HepG2 (cell line): ENCODE results near the gene EIF2S2. TPM values are rescaled to one million over a fixed set of nuclear protein-coding genes. Genes with fewer than 3 reads are reported as not detected.

ENCODE experiments used
- ATRX ChIP-seq: sonication (generic); formaldehyde crosslinking; IDR thresholded peaks from 2 replicates; pipeline ENCODE4 v1.4.0; 2020; ENCODE audit warnings: missing genetic modification reagents, borderline replicate concordance
- FOXP4 ChIP-seq: sonication (generic); formaldehyde crosslinking; IDR thresholded peaks from 2 replicates; pipeline ENCODE4 v1.4.0; 2020; ENCODE audit warnings: missing genetic modification reagents
- HDAC6 ChIP-seq: fragments of 200-600 bp; sonication (generic); IDR thresholded peaks from 2 replicates; pipeline ENCODE4 v1.7.0; 2017; ENCODE audit warnings: mild to moderate bottlenecking, antibody characterized with exemption, low read length, low read depth
- HMG20B ChIP-seq: conservative IDR thresholded peaks from 2 replicates; pipeline ENCODE4 v1.6.1; 2016; ENCODE audit warnings: missing genetic modification reagents, missing compliant biosample characterization
- HNRNPH1 ChIP-seq: fragments of 200-400 bp; formaldehyde crosslinking; optimal IDR thresholded peaks from 2 replicates; pipeline ENCODE3; 2017; ENCODE audit warnings: mild to moderate bottlenecking, low read depth, low read length
- KDM1A ChIP-seq: IDR thresholded peaks from 2 replicates; pipeline ENCODE4 v1.6.1; 2016; ENCODE audit warnings: missing compliant biosample characterization
- KLF16 ChIP-seq, 2 experiments: sonication (generic) in 1 of 2; formaldehyde crosslinking in 1 of 2; IDR thresholded peaks; 2 replicates each; pipeline versions ENCODE4 v1.6.1 to v1.8.0; 2016 to 2023; ENCODE audit warnings: missing genetic modification reagents in 2 of 2, missing compliant biosample characterization in 1 of 2
- MAFG ChIP-seq: sonication (generic); formaldehyde crosslinking; IDR thresholded peaks from 2 replicates; pipeline ENCODE4 v1.5.1; 2020; ENCODE audit warnings: mild to moderate bottlenecking, missing genetic modification reagents
- MED13 ChIP-seq: sonication (generic); formaldehyde crosslinking; IDR thresholded peaks from 2 replicates; pipeline ENCODE4 v1.5.0; 2020; ENCODE audit warnings: missing genetic modification reagents
- NPAS2 ChIP-seq: sonication (generic); formaldehyde crosslinking; IDR thresholded peaks from 2 replicates; pipeline ENCODE4 v1.8.0; 2022; ENCODE audit warnings: mild to moderate bottlenecking, missing genetic modification reagents, borderline replicate concordance
- PITX1 ChIP-seq: sonication (generic); formaldehyde crosslinking; IDR thresholded peaks from 2 replicates; pipeline ENCODE4 v1.5.1; 2020; ENCODE audit warnings: mild to moderate bottlenecking, missing genetic modification reagents
- REST ChIP-seq, 2 experiments: IDR thresholded peaks; 2 replicates each; pipeline ENCODE4 v1.6.1; 2011 to 2012; ENCODE audit warnings: low read length in 2 of 2, borderline replicate concordance in 1 of 2, low read depth in 1 of 2, mild to moderate bottlenecking in 1 of 2, moderate library complexity in 1 of 2
- RORA ChIP-seq: sonication (generic); formaldehyde crosslinking; IDR thresholded peaks from 2 replicates; pipeline ENCODE4 v1.5.0; 2020; ENCODE audit warnings: mild to moderate bottlenecking, missing genetic modification reagents, moderate library complexity
- SMARCC2 ChIP-seq: fragments of 450-650 bp; IDR thresholded peaks from 2 replicates; pipeline ENCODE4 v1.6.1; 2017; ENCODE audit warnings: antibody characterized with exemption, mild to moderate bottlenecking
- SP2 ChIP-seq: sonication (generic); formaldehyde crosslinking; IDR thresholded peaks from 2 replicates; pipeline ENCODE4 v1.5.1; 2020; ENCODE audit warnings: mild to moderate bottlenecking, missing genetic modification reagents
- ZFP36L1 ChIP-seq: sonication (generic); formaldehyde crosslinking; IDR thresholded peaks from 2 replicates; pipeline ENCODE4 v1.8.0; 2022; ENCODE audit warnings: mild to moderate bottlenecking, missing genetic modification reagents, moderate library complexity
- ZNF143 ChIP-seq: sonication (generic); formaldehyde crosslinking; IDR thresholded peaks from 2 replicates; pipeline ENCODE4 v1.4.0; 2020; ENCODE audit warnings: missing genetic modification reagents
- ZNF619 ChIP-seq: sonication (generic); formaldehyde crosslinking; IDR thresholded peaks from 2 replicates; pipeline ENCODE4 v1.4.0; 2020; ENCODE audit warnings: mild to moderate bottlenecking, missing genetic modification reagents
- ZNF691 ChIP-seq: sonication (generic); formaldehyde crosslinking; IDR thresholded peaks from 2 replicates; pipeline ENCODE4 v1.4.0; 2020; ENCODE audit warnings: missing genetic modification reagents, low read depth, mild to moderate bottlenecking, borderline replicate concordance
- ZNF703 ChIP-seq: sonication (generic); formaldehyde crosslinking; IDR thresholded peaks from 2 replicates; pipeline ENCODE4 v1.5.1; 2020; ENCODE audit warnings: missing genetic modification reagents, mild to moderate bottlenecking, moderate library complexity, borderline replicate concordance
- ZNF740 ChIP-seq: sonication (generic); formaldehyde crosslinking; IDR thresholded peaks from 2 replicates; pipeline ENCODE4 v1.4.0; 2020; ENCODE audit warnings: missing genetic modification reagents
- ZNF749 ChIP-seq: sonication (generic); formaldehyde crosslinking; IDR thresholded peaks from 2 replicates; pipeline ENCODE4 v1.8.0; 2022; ENCODE audit warnings: mild to moderate bottlenecking, missing genetic modification reagents, moderate library complexity, borderline replicate concordance
- ZNF761 ChIP-seq: sonication (generic); formaldehyde crosslinking; conservative IDR thresholded peaks from 2 replicates; pipeline ENCODE4 v1.4.0; 2020; ENCODE audit warnings: mild to moderate bottlenecking, missing genetic modification reagents
- ZNF777 ChIP-seq: sonication (generic); formaldehyde crosslinking; IDR thresholded peaks from 2 replicates; pipeline ENCODE4 v1.4.0; 2020; ENCODE audit warnings: missing genetic modification reagents
- polyA plus RNA-seq, 8 experiments: library from polyadenylated mRNA; depleted of rRNA in 3 of 8; stranded (reverse) in 7 of 8; unstranded in 1 of 8; fragments of >200 nt; fragmentation: Illumina TruSeq in 4 of 8; extraction: Trizol in 4 of 8; gene quantifications; 2 replicates each; pipeline versions ENCODE4 v1.2.1 to v1.2.3, GENCODE V29; 2011 to 2016; ENCODE audit warnings: low read depth in 4 of 8, missing spikeins in 1 of 8, mixed read lengths in 1 of 8; ENCODE audit not compliant: insufficient read depth in 1 of 8
- total RNA-seq, 5 experiments: library from RNA; depleted of rRNA; stranded (reverse); fragments of >200 nt; fragmentation: Illumina TruSeq; extraction: Trizol; gene quantifications; 2 replicates each; pipeline ENCODE4 v1.2.3, GENCODE V29; 2016; ENCODE audit warnings: low read depth in 1 of 5

Gene EIF2S2
- total and polyA plus RNA-seq, 2 of the 13 experiments (the other 11 are each of a cell fraction or from before 2014, with no cell fraction given), result 126 to 213 TPM

- TF ChIP-seq REST (IDR thresholded peaks at IDR 0.05; ENCODE audit: borderline replicate concordance in 1 of 2, low read depth in 1 of 2, low read length in 2 of 2) (no peak), ZNF691 (CRISPR knock-in tag) (no peak), HDAC6 (no peak), SP2 (CRISPR knock-in tag) (no peak), MED13 (CRISPR knock-in tag) (no peak), PITX1 (CRISPR knock-in tag) (peak; percentile 54), ZNF703 (CRISPR knock-in tag) (no peak), ZNF619 (CRISPR knock-in tag) (no peak), ZNF749 (no peak), NPAS2 (CRISPR knock-in tag) (no peak), ATRX (CRISPR knock-in tag) (no peak), ZFP36L1 (CRISPR knock-in tag) (no peak), HMG20B (CRISPR knock-in tag) (0 out of 2 replicates have a peak, but pooled peaks have one; percentile 24), MAFG (CRISPR knock-in tag) (no peak), ZNF761 (no peak), SMARCC2 (no peak), ZNF777 (CRISPR knock-in tag) (0 out of 2 replicates have a peak, but pooled peaks have one; percentile 18), KLF16 (CRISPR knock-in tag; IDR thresholded peaks at IDR 0.05) (peak in 1 of 2 experiments; percentile 58; a peak in 1 of 4 replicates), RORA (CRISPR knock-in tag) (no peak), HNRNPH1 (no peak), FOXP4 (no peak), KDM1A (CRISPR knock-in tag) (no peak), ZNF740 (CRISPR knock-in tag) (no peak), ZNF143 (CRISPR knock-in tag) (no peak)
These were observed 42.5 kb downstream of the EIF2S2 start (continued) for GRCh38 chr20:34069341-34070078.
